Spleen (tissue), 11 donors: Measurements from ENCODE around the gene FSIP2. TPM values are rescaled to one million over a fixed set of nuclear protein-coding genes. Genes with fewer than 3 reads are reported as not detected.

Experiments used
- DNase-seq: peaks from one replicate; pipeline ENCODE4 v3.0.0-alpha.2; 2020
- H3K27ac ChIP-seq, 8 donors: fragments of 200-600 bp; sonication (generic) in 7 of 8; 1 replicate in 4 of 8; 2 replicates in 4 of 8; pipeline versions ENCODE4 v1.5.0 to v1.8.0; 2016 to 2021; ENCODE audit warnings: inconsistent platforms in 4 of 8, mild to moderate bottlenecking in 4 of 8, moderate library complexity in 1 of 8
- H3K27me3 ChIP-seq, 7 donors: fragments of 200-600 bp; sonication (generic) in 6 of 7; replicated peaks in 1 of 7; 1 replicate in 4 of 7; 2 replicates in 3 of 7; pipeline versions ENCODE4 v1.5.0 to v1.8.0; 2016 to 2021; ENCODE audit warnings: inconsistent platforms in 3 of 7, mild to moderate bottlenecking in 1 of 7
- H3K36me3 ChIP-seq, 6 donors: fragments of 200-600 bp; sonication (generic) in 5 of 6; 1 replicate in 4 of 6; 2 replicates in 2 of 6; pipeline versions ENCODE4 v1.5.0 to v1.8.0; 2016 to 2021; ENCODE audit warnings: inconsistent platforms in 2 of 6
- H3K4me1 ChIP-seq, 6 donors: fragments of 200-600 bp; sonication (generic) in 5 of 6; 1 replicate in 3 of 6; 2 replicates in 3 of 6; pipeline versions ENCODE4 v1.5.0 to v1.8.0; 2016 to 2021; ENCODE audit warnings: inconsistent platforms in 3 of 6
- H3K4me3 ChIP-seq, 8 donors: fragments of 200-600 bp; sonication (generic) in 7 of 8; 1 replicate in 4 of 8; 2 replicates in 4 of 8; pipeline versions ENCODE4 v1.5.0 to v1.8.0; 2016 to 2021; ENCODE audit warnings: inconsistent platforms in 4 of 8, mild to moderate bottlenecking in 4 of 8, moderate library complexity in 2 of 8
- H3K9me3 ChIP-seq, 8 donors: fragments of 200-600 bp; sonication (generic) in 7 of 8; 1 replicate in 4 of 8; 2 replicates in 4 of 8; pipeline versions ENCODE4 v1.5.0 to v1.8.0; 2016 to 2021; ENCODE audit warnings: inconsistent platforms in 4 of 8
- CTCF ChIP-seq, 11 experiments: fragments of 200-600 bp in 7 of 11; fragments of 450-650 bp in 4 of 11; sonication (generic) in 4 of 11; IDR thresholded peaks in 8 of 11; conservative IDR thresholded peaks in 3 of 11; 1 replicate in 7 of 11; 2 replicates in 4 of 11; pipeline versions ENCODE4 v1.4.0 to v1.8.0; 2016 to 2021; ENCODE audit warnings: antibody characterized with exemption in 11 of 11, inconsistent platforms in 4 of 11, mild to moderate bottlenecking in 1 of 11
- POLR2A ChIP-seq, 3 donors: fragments of 450-650 bp; IDR thresholded peaks; one replicate each; pipeline ENCODE4 v1.5.1; 2017; ENCODE audit warnings: antibody characterized with exemption in 3 of 3, mild to moderate bottlenecking in 1 of 3
- POLR2AphosphoS5 ChIP-seq, 3 donors: sonication (generic); formaldehyde crosslinking; IDR thresholded peaks; one replicate each; pipeline ENCODE4 v1.5.1; 2017; ENCODE audit warnings: antibody characterized with exemption in 3 of 3
- WGBS, 5 donors: extraction: QIAGEN DNeasy Blood & Tissue Kit in 3 of 5; methylation state at CpG; one replicate each; pipeline versions ENCODE4 v1.1.5 to v1.1.7; 2013 to 2018; 5-methylcytosine and 5-hydroxymethylcytosine counted together
- intact Hi-C: fragments of 100-400 bp; cut with DNase I; formaldehyde crosslinking; loops from one replicate; pipeline ENCODE4 v1.15.0; 2023; ENCODE audit warnings: low total_unique reads
- polyA plus RNA-seq, 3 donors: library from polyadenylated mRNA; stranded (reverse); fragments of 200-250 nt; gene quantifications; one replicate each; pipeline ENCODE4 v1.2.1, GENCODE V29; 2013
- total RNA-seq, 7 donors: library from RNA; depleted of rRNA in 3 of 7; stranded (reverse); fragments of >200 nt in 3 of 7; fragmentation: NEBNext Ultra II Directional in 4 of 7; extraction: Animal tissue kit (Norgen Biotek cat#: 25700) in 4 of 7; gene quantifications; one replicate each; pipeline versions ENCODE4 v1.1.0 to v1.2.1, GENCODE V29; 2016 to 2021
- donor health status: healthy with polysubstance abuse.
- donor health status: DM: no; HTN: no; CAD: no; lungs with moderate emphysema.
- donor health status: DM: no; HTN: no; CAD: no.
- donor health status: Bipolar disorder and iron deficiency.
- donor health status: healthy.
- donor health status: DM: no; HTN: no; CAD: no.
- donor health status: DM: yes; HTN: yes; CAD: no.

Gene FSIP2
- total and polyA plus RNA-seq, 10 donors: 0.03 to 2.6 (median 0.36) TPM

- H3K9me3 ChIP-seq: peaks cover 0 to 7% (median 0%) of the 10 kb centered on the region in 8 donors
- no peak for TF ChIP-seq POLR2AphosphoS5 (IDR thresholded peaks at IDR 0.05)
- no peak for TF ChIP-seq POLR2A (IDR thresholded peaks at IDR 0.05)
- TF ChIP-seq CTCF (IDR thresholded peaks at IDR 0.05 in 8 of 11, conservative IDR thresholded peaks at IDR 0.05 in 3 of 11): no peak
- H3K27me3 ChIP-seq: no peaks in the 10 kb centered on the region
- no peaks in the 10 kb centered on the region for H3K4me1 ChIP-seq
- H3K4me3 ChIP-seq: no peak overlapping the region
- no peaks in the 10 kb centered on the region for H3K36me3 ChIP-seq
- no peak overlapping the region for H3K27ac ChIP-seq
- intact Hi-C loops: no loop called here
- DNase-seq: peak; percentile 44
- 71 to 77% (median 76%) methylated on average over 7 of the region's 7 CpGs for whole genome bisulfite sequencing, 5 donors
Measured at GRCh38 chr2:185875136-185875931, 136.7 kb downstream of the FSIP2 start.

DNA sequence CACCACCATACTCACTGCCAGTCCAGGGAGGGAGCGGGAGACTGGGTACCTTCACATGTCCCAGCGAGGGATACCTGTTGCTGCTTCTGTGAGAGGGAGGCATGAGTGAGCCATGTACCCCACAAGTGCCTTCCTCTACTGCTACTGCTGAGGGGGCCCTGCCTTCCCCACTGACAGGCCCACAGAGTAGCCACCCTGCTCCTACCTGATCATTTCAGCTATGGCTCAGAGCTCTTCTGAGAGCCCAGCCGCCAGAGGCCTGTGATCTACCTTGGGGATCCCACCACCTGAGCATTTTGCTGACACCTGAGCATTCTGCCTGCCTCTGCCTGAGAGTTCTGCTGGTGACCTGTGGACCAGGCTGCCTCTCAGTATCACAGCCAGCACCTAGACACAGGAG is 137.6 kb downstream of the FSIP2 start:
- H3K9me3 ChIP-seq: peaks cover 0 to 7% (median 0%) of the 10 kb centered on the region in 8 donors
- no peaks in the 10 kb centered on the region for H3K36me3 ChIP-seq
- no peaks in the 10 kb centered on the region for H3K27me3 ChIP-seq
- DNase-seq: peak; percentile 25
- H3K4me1 ChIP-seq: no peaks in the 10 kb centered on the region
- no peak overlapping the region for H3K27ac ChIP-seq
- intact Hi-C loops: no loop called here
- no peak overlapping the region for H3K4me3 ChIP-seq
- WGBS, 5 donors: 88 to 99% (median 91%) methylated on average over 3 of the region's 3 CpGs
- TF ChIP-seq POLR2AphosphoS5 (IDR thresholded peaks at IDR 0.05) (no peak), CTCF (IDR thresholded peaks at IDR 0.05 in 8 of 11, conservative IDR thresholded peaks at IDR 0.05 in 3 of 11) (no peak), POLR2A (IDR thresholded peaks at IDR 0.05) (no peak)

DNA sequence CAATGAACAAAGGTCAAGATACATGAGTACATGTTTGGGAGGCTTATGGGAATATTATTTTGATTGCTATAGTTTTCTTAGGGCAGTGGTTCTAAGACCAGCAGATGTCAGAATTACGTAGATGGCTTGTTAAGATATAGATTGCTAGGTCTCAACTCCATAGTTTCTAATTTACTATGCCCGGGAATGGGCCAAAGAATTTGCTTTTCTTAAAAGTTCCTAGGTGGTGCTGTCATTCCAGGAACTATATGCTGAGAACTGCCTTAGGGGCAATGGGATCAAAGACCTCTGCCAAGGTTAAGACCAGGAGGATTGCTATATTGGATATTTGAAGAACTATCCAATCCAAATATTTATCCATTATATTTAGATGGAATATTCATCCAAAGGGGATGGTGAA is 141.8 kb downstream of the FSIP2 start:
- intact Hi-C loops: no loop called here
- 80 to 93% (median 85%) methylated on average over 2 of the region's 2 CpGs for WGBS, 5 donors

More for the DNA sequence above, 141.8 kb downstream of the FSIP2 start:
- TF ChIP-seq POLR2AphosphoS5 (IDR thresholded peaks at IDR 0.05): no peak
- no peak for TF ChIP-seq POLR2A (IDR thresholded peaks at IDR 0.05)
- no peak for TF ChIP-seq CTCF (IDR thresholded peaks at IDR 0.05 in 8 of 11, conservative IDR thresholded peaks at IDR 0.05 in 3 of 11)
- H3K27ac ChIP-seq: no peak overlapping the region
- no peaks in the 10 kb centered on the region for H3K4me1 ChIP-seq
- DNase-seq: no peak
- no peaks in the 10 kb centered on the region for H3K27me3 ChIP-seq
- H3K4me3 ChIP-seq: no peak overlapping the region
- H3K36me3 ChIP-seq: no peaks in the 10 kb centered on the region
- H3K9me3 ChIP-seq: peaks cover 0 to 13% (median 4%) of the 10 kb centered on the region in 8 donors
